Trophoblast cell (in vitro differentiated cells and primary cell): ENCODE results near the gene NLGN4Y.

ENCODE experiments used
- DNase-seq, 2 donors: peaks; one replicate each; pipeline ENCODE4 v3.0.0-alpha.2; 2016
- H2AFZ ChIP-seq: 2 replicates; pipeline ENCODE4 v1.6.1; 2013; ENCODE audit warnings: low read length, moderate library complexity, mild to moderate bottlenecking; ENCODE audit not compliant: insufficient read depth, poor library complexity
- H2AK5ac ChIP-seq: 2 replicates; pipeline ENCODE4 v1.6.1; 2013; ENCODE audit warnings: mild to moderate bottlenecking, low read length
- H2BK120ac ChIP-seq: 2 replicates; pipeline ENCODE4 v1.6.1; 2013; ENCODE audit warnings: low read length, mild to moderate bottlenecking, moderate library complexity; ENCODE audit not compliant: insufficient read depth, poor library complexity
- H2BK12ac ChIP-seq: 2 replicates; pipeline ENCODE4 v1.6.1; 2013; ENCODE audit warnings: mild to moderate bottlenecking, low read length, moderate library complexity
- H2BK5ac ChIP-seq: 2 replicates; pipeline ENCODE4 v1.6.1; 2013; ENCODE audit warnings: low read length, low read depth, moderate library complexity, mild to moderate bottlenecking; ENCODE audit not compliant: poor library complexity
- H3K14ac ChIP-seq: 2 replicates; pipeline ENCODE4 v1.6.1; 2013; ENCODE audit warnings: mild to moderate bottlenecking, low read length
- H3K18ac ChIP-seq: 2 replicates; pipeline ENCODE4 v1.6.1; 2013; ENCODE audit warnings: mild to moderate bottlenecking, low read length
- H3K23ac ChIP-seq: 2 replicates; pipeline ENCODE4 v1.6.1; 2013; ENCODE audit warnings: low read length
- H3K27ac ChIP-seq: 2 replicates; pipeline ENCODE4 v1.5.1; 2013; ENCODE audit warnings: low read depth, mild to moderate bottlenecking, inconsistent platforms, low read length, moderate library complexity
- H3K27me3 ChIP-seq: 2 replicates; pipeline ENCODE4 v1.6.1; 2013; ENCODE audit warnings: inconsistent platforms, mild to moderate bottlenecking, low read length, moderate library complexity; ENCODE audit not compliant: insufficient read depth
- H3K36me3 ChIP-seq, 2 experiments: 1 replicate in 1 of 2; 2 replicates in 1 of 2; pipeline ENCODE4 v1.6.1; 2013; ENCODE audit warnings: low read length in 2 of 2, mild to moderate bottlenecking in 2 of 2, moderate library complexity in 1 of 2; ENCODE audit not compliant: insufficient read depth in 2 of 2, control insufficient read depth in 1 of 2
- H3K4ac ChIP-seq: 2 replicates; pipeline ENCODE4 v1.6.1; 2013; ENCODE audit warnings: low read depth, mild to moderate bottlenecking, low read length, moderate library complexity
- H3K4me1 ChIP-seq, 2 experiments: 1 replicate in 1 of 2; 2 replicates in 1 of 2; pipeline ENCODE4 v1.6.1; 2013; ENCODE audit warnings: low read length in 2 of 2, mild to moderate bottlenecking in 2 of 2, moderate library complexity in 1 of 2; ENCODE audit not compliant: insufficient read depth in 2 of 2, control insufficient read depth in 1 of 2
- H3K4me2 ChIP-seq: 2 replicates; pipeline ENCODE4 v1.6.1; 2013; ENCODE audit warnings: inconsistent platforms, mild to moderate bottlenecking, low read length, moderate library complexity
- H3K4me3 ChIP-seq: 2 replicates; pipeline ENCODE4 v1.5.1; 2013; ENCODE audit warnings: mild to moderate bottlenecking, low read depth, low read length, inconsistent platforms
- H3K79me1 ChIP-seq: one replicate; pipeline ENCODE4 v1.6.1; 2013; ENCODE audit warnings: low read length
- H3K79me2 ChIP-seq: 2 replicates; pipeline ENCODE4 v1.6.1; 2013; ENCODE audit warnings: low read length, mild to moderate bottlenecking; ENCODE audit not compliant: control insufficient read depth, insufficient read depth, poor library complexity
- H3K9ac ChIP-seq: 2 replicates; pipeline ENCODE4 v1.6.1; 2013; ENCODE audit warnings: mild to moderate bottlenecking, low read length
- H3K9me3 ChIP-seq: 2 replicates; pipeline ENCODE4 v1.6.1; 2013; ENCODE audit warnings: low read depth, mild to moderate bottlenecking, control low read depth, inconsistent platforms, low read length; ENCODE audit not compliant: insufficient read depth
- H4K12ac ChIP-seq: 2 replicates; pipeline ENCODE4 v1.6.1; 2013; ENCODE audit warnings: low read depth, mild to moderate bottlenecking, low read length, moderate library complexity
- H4K8ac ChIP-seq: 2 replicates; pipeline ENCODE4 v1.6.1; 2013; ENCODE audit warnings: low read depth, mild to moderate bottlenecking, low read length, moderate library complexity
- H4K91ac ChIP-seq: one replicate; pipeline ENCODE4 v1.6.1; 2013; ENCODE audit warnings: low read depth, mild to moderate bottlenecking, low read length, moderate library complexity
- WGBS: extraction: QIAGEN DNeasy Blood & Tissue Kit; methylation state at CpG from one replicate; pipeline ENCODE4 v1.1.7; 2013; ENCODE audit warnings: missing lambda C conversion rate; ENCODE audit not compliant: insufficient read length, insufficient coverage; ENCODE audit errors: extremely low coverage; 5-methylcytosine and 5-hydroxymethylcytosine counted together

The NLGN4Y gene

GRCh38 chrY:14628208-14628607 is 103.9 kb downstream of the NLGN4Y start:
- Histone ChIP-seq H3K27me3 (no peaks in the 10 kb centered on the region), H2AFZ (no peak overlapping the region), H4K91ac (no peak overlapping the region), H3K79me1 (no peaks in the 10 kb centered on the region), H3K9ac (no peak overlapping the region), H3K36me3 (peaks cover 8 to 13% of the 10 kb centered on the region in 2 experiments), H3K4me2 (no peak overlapping the region), H2BK12ac (no peak overlapping the region), H3K4me1 (no peaks in the 10 kb centered on the region), H2AK5ac (no peak overlapping the region), H3K23ac (no peak overlapping the region), H4K8ac (no peak overlapping the region), H4K12ac (no peak overlapping the region), H3K27ac (no peak overlapping the region), H3K4me3 (no peak overlapping the region), H2BK120ac (no peak overlapping the region), H3K9me3 (no peaks in the 10 kb centered on the region), H3K14ac (no peak overlapping the region), H3K18ac (no peak overlapping the region), H3K4ac (no peak overlapping the region), H3K79me2 (no peaks in the 10 kb centered on the region), H2BK5ac (no peak overlapping the region)
- DNase-seq = no peak
- no CpG with 5 or more reads among the region's 6 CpGs for WGBS

- no peaks in the 10 kb centered on the region for H3K79me2 ChIP-seq
Measured at GRCh38 chrY:14631676-14632075, 107.3 kb downstream of the NLGN4Y start.

GRCh38 chrY:14633718-14634117 is 109.4 kb downstream of the NLGN4Y start:
- H3K27me3 ChIP-seq = no peaks in the 10 kb centered on the region
- H2AFZ ChIP-seq = no peak overlapping the region
- H3K4ac ChIP-seq = no peak overlapping the region
- no peak overlapping the region for H3K9ac ChIP-seq
- H3K4me2 ChIP-seq = no peak overlapping the region
- H3K4me3 ChIP-seq = no peak overlapping the region
- H3K79me2 ChIP-seq = no peaks in the 10 kb centered on the region
- H3K36me3 ChIP-seq = peaks cover 3% of the 10 kb centered on the region in 2 experiments
- H3K23ac ChIP-seq = no peak overlapping the region
- H3K4me1 ChIP-seq = no peaks in the 10 kb centered on the region
- no peak overlapping the region for H2BK12ac ChIP-seq
- H3K18ac ChIP-seq = no peak overlapping the region
- no peak overlapping the region for H3K14ac ChIP-seq
- no peak overlapping the region for H4K8ac ChIP-seq
- no peak overlapping the region for H4K91ac ChIP-seq
- H3K27ac ChIP-seq = no peak overlapping the region
- WGBS = no CpG with 5 or more reads among the region's 2 CpGs
- H2AK5ac ChIP-seq = no peak overlapping the region
- H2BK5ac ChIP-seq = no peak overlapping the region
- DNase-seq = no peak
- no peak overlapping the region for H2BK120ac ChIP-seq
- no peaks in the 10 kb centered on the region for H3K79me1 ChIP-seq
- no peaks in the 10 kb centered on the region for H3K9me3 ChIP-seq
- H4K12ac ChIP-seq = no peak overlapping the region

More at GRCh38 chrY:14631676-14632075, 107.3 kb downstream of the NLGN4Y start:
- WGBS = no CpG with 5 or more reads among the region's 1 CpG
- Histone ChIP-seq H3K79me1 (no peaks in the 10 kb centered on the region), H2AFZ (no peak overlapping the region), H3K27me3 (no peaks in the 10 kb centered on the region), H2AK5ac (no peak overlapping the region), H3K4me1 (no peaks in the 10 kb centered on the region), H3K4ac (no peak overlapping the region), H3K18ac (no peak overlapping the region), H3K9me3 (no peaks in the 10 kb centered on the region), H3K4me2 (no peak overlapping the region), H4K8ac (no peak overlapping the region), H3K23ac (no peak overlapping the region), H3K4me3 (no peak overlapping the region), H3K9ac (no peak overlapping the region), H2BK12ac (no peak overlapping the region), H3K14ac (no peak overlapping the region), H3K36me3 (peaks cover 6 to 8% of the 10 kb centered on the region in 2 experiments), H2BK5ac (no peak overlapping the region), H3K27ac (no peak overlapping the region), H2BK120ac (no peak overlapping the region), H4K91ac (no peak overlapping the region), H4K12ac (no peak overlapping the region)
- DNase-seq = no peak

GRCh38 chrY:14634954-14635353 is 110.6 kb downstream of the NLGN4Y start:
- Histone ChIP-seq H4K91ac (no peak overlapping the region), H3K79me1 (no peaks in the 10 kb centered on the region), H3K4me3 (no peak overlapping the region), H3K18ac (no peak overlapping the region), H4K8ac (no peak overlapping the region), H3K36me3 (peaks cover 3% of the 10 kb centered on the region in 2 experiments), H3K23ac (no peak overlapping the region), H3K27ac (no peak overlapping the region), H3K14ac (no peak overlapping the region), H4K12ac (no peak overlapping the region), H2BK120ac (no peak overlapping the region), H2AFZ (no peak overlapping the region), H3K9me3 (no peaks in the 10 kb centered on the region), H2BK5ac (no peak overlapping the region), H3K4me2 (no peak overlapping the region), H3K79me2 (no peaks in the 10 kb centered on the region), H2AK5ac (no peak overlapping the region), H3K9ac (no peak overlapping the region), H2BK12ac (no peak overlapping the region), H3K27me3 (no peaks in the 10 kb centered on the region), H3K4ac (no peak overlapping the region), H3K4me1 (no peaks in the 10 kb centered on the region)
- DNase-seq = no peak
